Activated CD8-positive, alpha-beta T cell treated with anti-CD3 and anti-CD28 coated beads for 36 hours (primary cell): ENCODE data around the gene PCGF5. TPM values are rescaled to one million over a fixed set of nuclear protein-coding genes. Genes with fewer than 3 reads are reported as not detected.
"Not testable (repeated sequence)": the region's sequence is repeated elsewhere in the genome, so short reads cannot be mapped to it uniquely, and the experiment has no call there.

Experiments used
- ATAC-seq: fragments of 200-7000 bp; cut with Tn5 transposase; one replicate; pipeline ENCODE4 v1.10.0; 2021; ENCODE audit warnings: mild to moderate bottlenecking, moderate library complexity
- CTCF ChIA-PET: fragments of 350-600 bp; sonication (Branson Sonifier 250); formaldehyde crosslinking; loops from one replicate; lab custom pipeline; 2021; ENCODE audit warnings: antibody characterized with exemption; lab: Charles Lee
- POLR2A ChIA-PET: fragments of 350-600 bp; sonication (Branson Sonifier 250); formaldehyde crosslinking; loops from one replicate; lab custom pipeline; 2021; ENCODE audit warnings: antibody characterized with exemption; lab: Charles Lee
- DNase-seq: peaks from one replicate; pipeline ENCODE4 v3.0.0-alpha.2; 2020
- H3K27ac Mint-ChIP-seq: one replicate; pipeline ENCODE4 v1.8.0; 2021; ENCODE audit warnings: mild to moderate bottlenecking, mixed read lengths
- H3K27me3 Mint-ChIP-seq: one replicate; pipeline ENCODE4 v1.8.0; 2021; ENCODE audit warnings: mixed read lengths
- H3K36me3 Mint-ChIP-seq: one replicate; pipeline ENCODE4 v1.8.0; 2021; ENCODE audit warnings: low read depth, mixed read lengths
- H3K4me1 Mint-ChIP-seq: one replicate; pipeline ENCODE4 v1.8.0; 2021; ENCODE audit warnings: low read depth, mixed read lengths
- H3K4me3 Mint-ChIP-seq: one replicate; pipeline ENCODE4 v1.8.0; 2021; ENCODE audit warnings: mild to moderate bottlenecking, moderate library complexity, mixed read lengths
- H3K9me3 Mint-ChIP-seq: one replicate; pipeline ENCODE4 v1.8.0; 2021; ENCODE audit warnings: mixed read lengths
- intact Hi-C: fragments of 100-400 bp; cut with micrococcal nuclease; formaldehyde crosslinking; loops from one replicate; pipeline ENCODE4 v1.10.0; 2022
- total RNA-seq, 2 experiments: library from RNA; stranded (reverse); gene quantifications; one replicate each; pipeline ENCODE4 v1.2.3, GENCODE V29; 2021
- TF ChIP-seq, protein P1 (sequence below): fragments of 200-600 bp; IDR thresholded peaks from one replicate; pipeline ENCODE4 v1.8.0; 2022; ENCODE audit warnings: antibody characterized with exemption, mild to moderate bottlenecking

PCGF5 gene
- total RNA-seq, 2 experiments from 2014 or later = 34.8 to 36.9 TPM

- intact Hi-C loops = loop anchor here (5.0 kb wide), 3 partner anchors 89 to 614 kb away; partner anchors contain the start of gene PPP1R3C
- Mint-ChIP-seq H3K4me3 (peak overlapping the region; percentile 59), H3K27me3 (peaks cover 9% of the 10 kb centered on the region), H3K4me1 (peaks cover 9% of the 10 kb centered on the region), H3K27ac (no peak overlapping the region), H3K36me3 (no peaks in the 10 kb centered on the region), H3K9me3 (no peaks in the 10 kb centered on the region)
- DNase-seq (peak; percentile 86), ATAC-seq (peak; percentile 95)
- TF ChIP-seq, protein P1, sequence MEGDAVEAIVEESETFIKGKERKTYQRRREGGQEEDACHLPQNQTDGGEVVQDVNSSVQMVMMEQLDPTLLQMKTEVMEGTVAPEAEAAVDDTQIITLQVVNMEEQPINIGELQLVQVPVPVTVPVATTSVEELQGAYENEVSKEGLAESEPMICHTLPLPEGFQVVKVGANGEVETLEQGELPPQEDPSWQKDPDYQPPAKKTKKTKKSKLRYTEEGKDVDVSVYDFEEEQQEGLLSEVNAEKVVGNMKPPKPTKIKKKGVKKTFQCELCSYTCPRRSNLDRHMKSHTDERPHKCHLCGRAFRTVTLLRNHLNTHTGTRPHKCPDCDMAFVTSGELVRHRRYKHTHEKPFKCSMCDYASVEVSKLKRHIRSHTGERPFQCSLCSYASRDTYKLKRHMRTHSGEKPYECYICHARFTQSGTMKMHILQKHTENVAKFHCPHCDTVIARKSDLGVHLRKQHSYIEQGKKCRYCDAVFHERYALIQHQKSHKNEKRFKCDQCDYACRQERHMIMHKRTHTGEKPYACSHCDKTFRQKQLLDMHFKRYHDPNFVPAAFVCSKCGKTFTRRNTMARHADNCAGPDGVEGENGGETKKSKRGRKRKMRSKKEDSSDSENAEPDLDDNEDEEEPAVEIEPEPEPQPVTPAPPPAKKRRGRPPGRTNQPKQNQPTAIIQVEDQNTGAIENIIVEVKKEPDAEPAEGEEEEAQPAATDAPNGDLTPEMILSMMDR = peak; percentile 92
- ChIA-PET CTCF (interaction anchor here (0.6 to 6.7 kb wide), 79 partner anchors 10 to 625 kb away, joined by 3 to 139 read pairs (median 4); partner anchors contain the start of genes BTAF1 and PPP1R3C), POLR2A (interaction anchor here (0.8 to 1.3 kb wide), 3 partner anchors 11 to 628 kb away, joined by 3 to 5 read pairs (median 3); no protein-coding TSS in a partner anchor)
Measured at GRCh38 chr10:91298224-91298871, 77.9 kb downstream of the PCGF5 start.

GRCh38 chr10:91299999-91300575 lies 79.6 kb downstream of the PCGF5 start:
- ChIA-PET POLR2A (interaction anchor here (0.6 to 1.3 kb wide), 2 partner anchors 8 to 342 kb away, joined by 3 to 4 read pairs; no protein-coding TSS in a partner anchor), CTCF (interaction anchor here (1.7 to 6.7 kb wide), 5 partner anchors 10 to 334 kb away, joined by 5 to 139 read pairs (median 28); partner anchors contain the start of gene PPP1R3C)
- no peak for DNase-seq
- ATAC-seq = no peak
- Mint-ChIP-seq H3K4me1 (peaks cover 9% of the 10 kb centered on the region), H3K27ac (no peak overlapping the region), H3K27me3 (peaks cover 5% of the 10 kb centered on the region), H3K9me3 (no peaks in the 10 kb centered on the region), H3K4me3 (no peak overlapping the region), H3K36me3 (no peaks in the 10 kb centered on the region)
- intact Hi-C loops = loop anchor here (5.0 kb wide), 3 partner anchors 87 to 612 kb away; partner anchors contain the start of gene PPP1R3C
- TF ChIP-seq, protein P1 = no peak

GRCh38 chr10:91302946-91303345 lies 82.5 kb downstream of the PCGF5 start:
- ATAC-seq, POLR2A ChIA-PET, H3K4me1 Mint-ChIP-seq: not testable (repeated sequence)

DNA sequence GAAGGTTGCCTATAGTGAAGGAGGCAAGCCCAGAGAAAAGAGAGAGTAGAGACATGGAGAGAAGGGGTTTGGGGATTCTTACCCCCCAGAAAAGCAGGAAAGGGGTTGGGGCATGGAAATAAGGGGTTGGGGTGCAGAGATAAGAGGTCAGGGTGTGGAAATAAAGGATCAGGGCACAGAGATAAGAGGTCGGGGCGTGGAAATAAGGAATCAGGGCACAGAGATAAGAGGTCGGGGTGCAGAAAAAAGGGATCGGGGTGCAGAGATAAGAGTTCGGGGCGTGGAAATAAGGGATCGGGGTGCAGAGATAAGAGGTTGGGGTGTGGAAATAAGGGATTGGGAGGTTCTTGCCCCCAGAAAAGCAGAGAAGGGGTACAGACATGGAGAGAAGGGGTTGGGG lies 85.5 kb downstream of the PCGF5 start:
- intact Hi-C loops, H3K27ac Mint-ChIP-seq, H3K9me3 Mint-ChIP-seq, H3K36me3 Mint-ChIP-seq, ATAC-seq, H3K4me1 Mint-ChIP-seq, H3K4me3 Mint-ChIP-seq, DNase-seq, POLR2A ChIA-PET, H3K27me3 Mint-ChIP-seq: not testable (repeated sequence)
- CTCF ChIA-PET = interaction anchor here (1.3 kb wide), 1 partner anchor 10 kb away, joined by 4 read pairs; no protein-coding TSS in a partner anchor

More at GRCh38 chr10:91302946-91303345, 82.5 kb downstream of the PCGF5 start:
- H3K27me3 Mint-ChIP-seq, DNase-seq, H3K4me3 Mint-ChIP-seq, H3K27ac Mint-ChIP-seq, H3K36me3 Mint-ChIP-seq, H3K9me3 Mint-ChIP-seq, intact Hi-C loops, CTCF ChIA-PET: not testable (repeated sequence)

DNA sequence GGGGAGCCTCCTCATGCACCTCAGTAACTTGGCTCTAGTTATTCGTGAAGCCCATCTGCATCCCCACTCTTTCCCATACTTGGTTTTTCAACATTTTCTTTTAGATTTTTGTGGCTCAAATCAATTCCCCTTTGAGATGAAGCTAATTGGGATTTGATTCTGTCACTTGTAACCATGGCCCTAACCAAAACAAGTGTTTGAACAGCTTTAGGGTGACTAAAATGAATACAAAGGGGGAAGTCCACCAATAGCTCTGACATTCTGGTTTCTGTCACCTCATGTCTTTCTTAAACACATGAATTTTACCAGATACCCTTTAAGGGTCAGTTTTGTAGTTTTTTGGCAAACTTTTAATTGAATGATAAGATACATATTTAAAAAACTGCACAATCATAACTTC lies 87.0 kb downstream of the PCGF5 start:
- Mint-ChIP-seq H3K27me3 (peaks cover 9% of the 10 kb centered on the region), H3K4me3 (no peak overlapping the region), H3K27ac (no peak overlapping the region), H3K9me3 (no peaks in the 10 kb centered on the region), H3K4me1 (no peaks in the 10 kb centered on the region), H3K36me3 (no peaks in the 10 kb centered on the region)
- ChIA-PET POLR2A (interaction anchor here (1.7 kb wide), 1 partner anchor 8 kb away, joined by 4 read pairs; no protein-coding TSS in a partner anchor), CTCF (interaction anchor here (1.8 to 7.2 kb wide), 2 partner anchors 10 to 327 kb away, joined by 5 to 51 read pairs; no protein-coding TSS in a partner anchor)
- TF ChIP-seq, protein P1 = no peak
- intact Hi-C loops = no loop called here
- DNase-seq (no peak), ATAC-seq (no peak)
